Panc1 (cell line): Measurements from ENCODE around the gene PIGK. TPM values are rescaled to one million over a fixed set of nuclear protein-coding genes. Genes with fewer than 3 reads are reported as not detected.

Experiments used
- ATAC-seq: fragments of 200-7000 bp; cut with Tn5 transposase; 2 replicates; pipeline ENCODE4 v1.9.1; 2020; ENCODE audit warnings: mild to moderate bottlenecking, moderate library complexity
- BruUV-seq: library from RNA; stranded (reverse); fragments of 400-500 nt; replicated peaks from 2 replicates; lab custom pipeline; 2021; lab: Mats Ljungman, UMichigan
- CTCF ChIA-PET: fragments of 300-600 bp; sonication (Branson Sonifier 250); formaldehyde crosslinking; loops from one replicate; lab custom pipeline; 2022; ENCODE audit warnings: antibody characterized with exemption; lab: Charles Lee
- POLR2A ChIA-PET: fragments of 300-600 bp; sonication (Branson Sonifier 250); formaldehyde crosslinking; loops from one replicate; lab custom pipeline; 2022; ENCODE audit warnings: antibody characterized with exemption; lab: Charles Lee
- DNase-seq: peaks from one replicate; pipeline ENCODE4 v3.0.0-alpha.2; 2010; ENCODE audit warnings: low read depth, low spot score
- H3K27ac ChIP-seq: 2 replicates; pipeline ENCODE4 v1.5.1; 2011; ENCODE audit warnings: mild to moderate bottlenecking, low read length, inconsistent platforms
- H3K27me3 ChIP-seq: fragments of 200-500 bp; sonication (Bioruptor generic); 2 replicates; pipeline ENCODE4 v1.6.0; 2014; ENCODE audit warnings: low read length, inconsistent platforms; ENCODE audit not compliant: control insufficient read depth, insufficient read depth
- H3K36me3 ChIP-seq: fragments of 200-500 bp; sonication (Bioruptor generic); 2 replicates; pipeline ENCODE4 v1.5.1; 2014; ENCODE audit warnings: inconsistent platforms, mild to moderate bottlenecking, low read length, moderate library complexity; ENCODE audit not compliant: control insufficient read depth, insufficient read depth
- H3K4me1 ChIP-seq: 2 replicates; pipeline ENCODE4 v1.5.1; 2011; ENCODE audit warnings: inconsistent platforms, mild to moderate bottlenecking, low read length, moderate library complexity; ENCODE audit not compliant: control insufficient read depth, insufficient read depth
- H3K4me3 ChIP-seq, 2 experiments: 2 replicates each; pipeline ENCODE4 v1.5.1; 2011 to 2012; ENCODE audit warnings: low read depth in 2 of 2, low read length in 2 of 2, mild to moderate bottlenecking in 2 of 2, inconsistent platforms in 1 of 2, moderate library complexity in 1 of 2
- H3K9me3 ChIP-seq: fragments of 200-500 bp; sonication (Bioruptor generic); 2 replicates; pipeline ENCODE4 v1.5.1; 2014; ENCODE audit warnings: low read depth, mild to moderate bottlenecking, inconsistent platforms, low read length, moderate library complexity; ENCODE audit not compliant: control insufficient read depth, insufficient read depth
- POLR2AphosphoS5 ChIP-seq: IDR thresholded peaks from 2 replicates; pipeline ENCODE4 v1.6.1; 2012; ENCODE audit warnings: mild to moderate bottlenecking, low read depth, low read length, moderate library complexity
- SIN3A ChIP-seq: IDR thresholded peaks from 2 replicates; pipeline ENCODE4 v1.6.1; 2012; ENCODE audit warnings: low read depth, mild to moderate bottlenecking, low read length, moderate library complexity, borderline replicate concordance; ENCODE audit not compliant: insufficient read depth
- TCF7L2 ChIP-seq: IDR thresholded peaks from 2 replicates; pipeline ENCODE4 v1.6.1; 2011; ENCODE audit warnings: mild to moderate bottlenecking, low read depth, low read length, inconsistent platforms
- in situ Hi-C: cut with HindIII; loops from 2 replicates; pipeline ENCODE4 v1.10.0; 2016; ENCODE audit warnings: low sequenced_read_pairs, low pct_unique_long_range_greater_than_20kb
- intact Hi-C: fragments of 100-400 bp; cut with micrococcal nuclease; formaldehyde crosslinking; loops from one replicate; pipeline ENCODE4 v1.10.0; 2022; ENCODE audit not compliant: unreplicated experiment
- total RNA-seq: library from RNA; stranded (reverse); gene quantifications from one replicate; pipeline ENCODE4 v1.2.1, GENCODE V29; 2021; ENCODE audit not compliant: unreplicated experiment
- TF ChIP-seq, protein P1 (sequence below), 2 experiments: IDR thresholded peaks; 2 replicates each; pipeline ENCODE4 v1.6.1; 2011 to 2012; ENCODE audit warnings: low read depth in 2 of 2, control low read depth in 1 of 2, low read length in 1 of 2, mild to moderate bottlenecking in 1 of 2, moderate library complexity in 1 of 2; ENCODE audit not compliant: insufficient read depth in 1 of 2
- TF ChIP-seq, protein P2 (sequence below): fragments of 450-650 bp; IDR thresholded peaks from 2 replicates; pipeline ENCODE4 v1.5.1; 2017; ENCODE audit warnings: mild to moderate bottlenecking

PIGK gene
- total RNA-seq, 1 experiment from 2014 or later, result 26.8 TPM

DNA sequence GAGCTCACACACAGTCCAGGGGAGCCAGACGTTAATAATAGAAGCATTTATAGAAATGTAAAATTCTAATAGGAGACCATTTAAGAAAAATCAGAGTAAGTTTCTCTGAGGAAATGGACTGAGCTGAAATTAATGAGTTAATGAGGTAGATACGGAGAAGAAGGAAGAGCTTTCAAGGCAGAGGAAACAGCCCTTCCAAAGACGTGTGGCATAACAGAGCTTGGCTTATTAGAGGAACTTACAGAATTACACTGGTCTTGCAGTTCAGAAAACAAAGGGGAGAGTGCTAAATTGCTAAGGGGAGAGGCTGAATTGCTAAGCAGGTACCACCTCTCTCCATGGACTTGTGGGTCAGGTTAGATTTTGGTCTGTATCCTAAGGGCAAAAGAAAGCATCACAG lies 8.2 kb upstream of the PIGK start:
- BruUV-seq, result no TSS peak
- CTCF ChIA-PET, result no interaction called here

DNA sequence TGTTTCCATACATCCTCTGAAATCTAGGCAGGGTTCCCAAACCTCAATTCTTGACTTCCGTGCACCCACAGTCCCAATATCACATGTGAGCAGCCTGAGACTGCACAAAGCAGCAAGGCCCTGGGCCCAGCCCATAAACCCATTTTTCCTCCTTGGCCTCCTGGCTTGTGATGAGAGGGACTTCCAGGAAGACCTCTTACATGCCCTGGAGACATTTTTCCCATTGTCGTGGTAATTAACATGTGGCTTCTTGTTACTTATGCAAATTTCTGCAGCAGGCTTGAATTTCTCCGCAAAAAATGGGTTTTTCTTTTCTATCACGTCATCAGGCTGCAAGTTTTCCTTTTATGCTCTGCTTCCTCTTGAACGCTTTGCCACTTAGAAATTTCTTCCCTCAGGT lies 3.3 kb upstream of the PIGK start:
- DNase-seq (no peak), ATAC-seq (no peak)
- in situ Hi-C loops, result no loop called here
- Histone ChIP-seq H3K4me3 (no peak overlapping the region), H3K27me3 (no peaks in the 10 kb centered on the region), H3K4me1 (peaks cover 7% of the 10 kb centered on the region), H3K27ac (no peak overlapping the region), H3K9me3 (no peaks in the 10 kb centered on the region), H3K36me3 (no peaks in the 10 kb centered on the region; the same call in 1 of the 2 replicates)
- CTCF ChIA-PET, result no interaction called here
- TF ChIP-seq POLR2AphosphoS5 (no peak), SIN3A (no peak), TCF7L2 (no peak)
- TF ChIP-seq, protein P1, sequence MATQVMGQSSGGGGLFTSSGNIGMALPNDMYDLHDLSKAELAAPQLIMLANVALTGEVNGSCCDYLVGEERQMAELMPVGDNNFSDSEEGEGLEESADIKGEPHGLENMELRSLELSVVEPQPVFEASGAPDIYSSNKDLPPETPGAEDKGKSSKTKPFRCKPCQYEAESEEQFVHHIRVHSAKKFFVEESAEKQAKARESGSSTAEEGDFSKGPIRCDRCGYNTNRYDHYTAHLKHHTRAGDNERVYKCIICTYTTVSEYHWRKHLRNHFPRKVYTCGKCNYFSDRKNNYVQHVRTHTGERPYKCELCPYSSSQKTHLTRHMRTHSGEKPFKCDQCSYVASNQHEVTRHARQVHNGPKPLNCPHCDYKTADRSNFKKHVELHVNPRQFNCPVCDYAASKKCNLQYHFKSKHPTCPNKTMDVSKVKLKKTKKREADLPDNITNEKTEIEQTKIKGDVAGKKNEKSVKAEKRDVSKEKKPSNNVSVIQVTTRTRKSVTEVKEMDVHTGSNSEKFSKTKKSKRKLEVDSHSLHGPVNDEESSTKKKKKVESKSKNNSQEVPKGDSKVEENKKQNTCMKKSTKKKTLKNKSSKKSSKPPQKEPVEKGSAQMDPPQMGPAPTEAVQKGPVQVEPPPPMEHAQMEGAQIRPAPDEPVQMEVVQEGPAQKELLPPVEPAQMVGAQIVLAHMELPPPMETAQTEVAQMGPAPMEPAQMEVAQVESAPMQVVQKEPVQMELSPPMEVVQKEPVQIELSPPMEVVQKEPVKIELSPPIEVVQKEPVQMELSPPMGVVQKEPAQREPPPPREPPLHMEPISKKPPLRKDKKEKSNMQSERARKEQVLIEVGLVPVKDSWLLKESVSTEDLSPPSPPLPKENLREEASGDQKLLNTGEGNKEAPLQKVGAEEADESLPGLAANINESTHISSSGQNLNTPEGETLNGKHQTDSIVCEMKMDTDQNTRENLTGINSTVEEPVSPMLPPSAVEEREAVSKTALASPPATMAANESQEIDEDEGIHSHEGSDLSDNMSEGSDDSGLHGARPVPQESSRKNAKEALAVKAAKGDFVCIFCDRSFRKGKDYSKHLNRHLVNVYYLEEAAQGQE (IDR thresholded peaks at IDR 0.05; ENCODE audit: insufficient read depth in 1 of 2, low read depth in 2 of 2, low read length in 1 of 2), result no peak
- TF ChIP-seq, protein P2, sequence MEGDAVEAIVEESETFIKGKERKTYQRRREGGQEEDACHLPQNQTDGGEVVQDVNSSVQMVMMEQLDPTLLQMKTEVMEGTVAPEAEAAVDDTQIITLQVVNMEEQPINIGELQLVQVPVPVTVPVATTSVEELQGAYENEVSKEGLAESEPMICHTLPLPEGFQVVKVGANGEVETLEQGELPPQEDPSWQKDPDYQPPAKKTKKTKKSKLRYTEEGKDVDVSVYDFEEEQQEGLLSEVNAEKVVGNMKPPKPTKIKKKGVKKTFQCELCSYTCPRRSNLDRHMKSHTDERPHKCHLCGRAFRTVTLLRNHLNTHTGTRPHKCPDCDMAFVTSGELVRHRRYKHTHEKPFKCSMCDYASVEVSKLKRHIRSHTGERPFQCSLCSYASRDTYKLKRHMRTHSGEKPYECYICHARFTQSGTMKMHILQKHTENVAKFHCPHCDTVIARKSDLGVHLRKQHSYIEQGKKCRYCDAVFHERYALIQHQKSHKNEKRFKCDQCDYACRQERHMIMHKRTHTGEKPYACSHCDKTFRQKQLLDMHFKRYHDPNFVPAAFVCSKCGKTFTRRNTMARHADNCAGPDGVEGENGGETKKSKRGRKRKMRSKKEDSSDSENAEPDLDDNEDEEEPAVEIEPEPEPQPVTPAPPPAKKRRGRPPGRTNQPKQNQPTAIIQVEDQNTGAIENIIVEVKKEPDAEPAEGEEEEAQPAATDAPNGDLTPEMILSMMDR, result no peak
- POLR2A ChIA-PET, result no interaction called here
- intact Hi-C loops, result no loop called here
- no TSS peak for BruUV-seq

More for the DNA sequence above, 8.2 kb upstream of the PIGK start:
- POLR2A ChIA-PET, result no interaction called here
- no peak overlapping the region for H3K4me3 ChIP-seq
- no peak overlapping the region for H3K27ac ChIP-seq
- TF ChIP-seq, protein P2, result no peak
- TF ChIP-seq, protein P1 (IDR thresholded peaks at IDR 0.05; ENCODE audit: insufficient read depth in 1 of 2, low read depth in 2 of 2, low read length in 1 of 2), result no peak
- TF ChIP-seq POLR2AphosphoS5 (no peak), SIN3A (no peak), TCF7L2 (no peak)
- ATAC-seq (no peak), DNase-seq (no peak)
- H3K9me3 ChIP-seq, result no peaks in the 10 kb centered on the region
- in situ Hi-C loops, result no loop called here
- no peaks in the 10 kb centered on the region for H3K27me3 ChIP-seq
- H3K36me3 ChIP-seq, result no peaks in the 10 kb centered on the region
- intact Hi-C loops, result loop anchor here (1.0 kb wide), 1 partner anchor 24 kb away; no protein-coding TSS in a partner anchor
- no peaks in the 10 kb centered on the region for H3K4me1 ChIP-seq
